SJSA1 (cell line): ENCODE measurements around the gene FBXO31. TPM values are rescaled to one million over a fixed set of nuclear protein-coding genes. Genes with fewer than 3 reads are reported as not detected.

Experiments used
- DNase-seq, 2 experiments: peaks; one replicate each; pipeline ENCODE4 v3.0.0-alpha.2; 2015 to 2020; ENCODE audit warnings: low spot score in 2 of 2, low read depth in 1 of 2
- H3K27ac ChIP-seq: fragments of 250-450 bp; sonication (Bioruptor Pico); 2 replicates; pipeline ENCODE4 v1.5.1; 2020; ENCODE audit warnings: mild to moderate bottlenecking, moderate library complexity
- H3K27me3 ChIP-seq: fragments of 250-450 bp; sonication (Bioruptor Pico); replicated peaks from 2 replicates; pipeline ENCODE4 v1.5.1; 2020; ENCODE audit warnings: mild to moderate bottlenecking, moderate library complexity
- H3K36me3 ChIP-seq: fragments of 250-450 bp; sonication (Bioruptor Pico); 2 replicates; pipeline ENCODE4 v1.5.1; 2020; ENCODE audit warnings: mild to moderate bottlenecking
- H3K4me1 ChIP-seq: fragments of 250-450 bp; sonication (Bioruptor Pico); replicated peaks from 2 replicates; pipeline ENCODE4 v1.6.1; 2021; ENCODE audit warnings: mild to moderate bottlenecking
- H3K4me3 ChIP-seq: fragments of 250-450 bp; sonication (Bioruptor Pico); 2 replicates; pipeline ENCODE4 v1.5.1; 2020; ENCODE audit warnings: mild to moderate bottlenecking
- H3K9me3 ChIP-seq: fragments of 250-450 bp; sonication (Bioruptor Pico); replicated peaks from 2 replicates; pipeline ENCODE4 v1.5.1; 2020; ENCODE audit warnings: mild to moderate bottlenecking
- total RNA-seq: library from RNA; depleted of rRNA; stranded (reverse); fragments of >200 nt; shearing (Covaris generic); gene quantifications from 2 replicates; pipeline ENCODE4 v1.2.3, GENCODE V29; 2014; rRNA removed

FBXO31 gene, protein sequence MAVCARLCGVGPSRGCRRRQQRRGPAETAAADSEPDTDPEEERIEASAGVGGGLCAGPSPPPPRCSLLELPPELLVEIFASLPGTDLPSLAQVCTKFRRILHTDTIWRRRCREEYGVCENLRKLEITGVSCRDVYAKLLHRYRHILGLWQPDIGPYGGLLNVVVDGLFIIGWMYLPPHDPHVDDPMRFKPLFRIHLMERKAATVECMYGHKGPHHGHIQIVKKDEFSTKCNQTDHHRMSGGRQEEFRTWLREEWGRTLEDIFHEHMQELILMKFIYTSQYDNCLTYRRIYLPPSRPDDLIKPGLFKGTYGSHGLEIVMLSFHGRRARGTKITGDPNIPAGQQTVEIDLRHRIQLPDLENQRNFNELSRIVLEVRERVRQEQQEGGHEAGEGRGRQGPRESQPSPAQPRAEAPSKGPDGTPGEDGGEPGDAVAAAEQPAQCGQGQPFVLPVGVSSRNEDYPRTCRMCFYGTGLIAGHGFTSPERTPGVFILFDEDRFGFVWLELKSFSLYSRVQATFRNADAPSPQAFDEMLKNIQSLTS
- total RNA-seq: 26.2 and 27.2 TPM in 2 replicates

DNA sequence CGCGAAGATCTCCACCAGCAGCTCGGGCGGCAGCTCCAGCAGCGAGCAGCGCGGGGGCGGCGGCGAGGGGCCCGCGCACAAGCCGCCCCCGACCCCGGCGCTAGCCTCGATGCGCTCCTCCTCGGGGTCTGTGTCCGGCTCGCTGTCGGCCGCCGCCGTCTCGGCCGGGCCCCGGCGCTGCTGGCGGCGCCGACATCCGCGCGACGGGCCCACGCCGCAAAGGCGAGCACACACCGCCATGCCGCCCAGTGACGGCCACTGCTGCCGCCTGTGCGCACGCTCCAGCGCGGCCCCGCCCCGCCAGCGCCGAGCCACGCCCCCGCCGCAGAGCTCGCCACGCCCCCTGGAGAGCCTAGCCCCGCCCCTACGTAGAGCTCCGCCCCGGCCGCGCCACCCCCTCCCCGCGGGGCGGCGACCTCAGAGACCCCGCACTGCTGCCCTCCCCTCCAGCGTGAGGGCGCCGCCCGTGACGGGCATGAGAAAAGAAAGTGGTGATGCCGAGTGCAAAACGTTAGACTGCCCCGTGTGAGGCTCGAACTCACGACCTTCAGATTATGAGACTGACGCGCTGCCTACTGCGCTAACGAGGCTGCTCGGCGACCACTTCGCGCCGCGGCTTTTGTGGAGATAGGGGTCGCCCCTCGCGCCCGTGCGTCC lies at the start of gene FBXO31:
FBXO31 (minus strand) TSS at position 272 of the 657 bp plus-strand sequence; CDS start at position 240, 32 bp downstream.
- no peaks in the 10 kb centered on the region for H3K27me3 ChIP-seq
- H3K27ac ChIP-seq: peak within 1 kb of the TSS; percentile 46
- peak; percentile 96 to 98 for DNase-seq
- H3K4me1 ChIP-seq: peaks cover 42% of the 10 kb centered on the region
- peaks cover 3% of the 10 kb centered on the region; the same call in 1 of the 2 replicates for H3K36me3 ChIP-seq
- H3K9me3 ChIP-seq: no peaks in the 10 kb centered on the region
- peak within 1 kb of the TSS; percentile 88 for H3K4me3 ChIP-seq

DNA sequence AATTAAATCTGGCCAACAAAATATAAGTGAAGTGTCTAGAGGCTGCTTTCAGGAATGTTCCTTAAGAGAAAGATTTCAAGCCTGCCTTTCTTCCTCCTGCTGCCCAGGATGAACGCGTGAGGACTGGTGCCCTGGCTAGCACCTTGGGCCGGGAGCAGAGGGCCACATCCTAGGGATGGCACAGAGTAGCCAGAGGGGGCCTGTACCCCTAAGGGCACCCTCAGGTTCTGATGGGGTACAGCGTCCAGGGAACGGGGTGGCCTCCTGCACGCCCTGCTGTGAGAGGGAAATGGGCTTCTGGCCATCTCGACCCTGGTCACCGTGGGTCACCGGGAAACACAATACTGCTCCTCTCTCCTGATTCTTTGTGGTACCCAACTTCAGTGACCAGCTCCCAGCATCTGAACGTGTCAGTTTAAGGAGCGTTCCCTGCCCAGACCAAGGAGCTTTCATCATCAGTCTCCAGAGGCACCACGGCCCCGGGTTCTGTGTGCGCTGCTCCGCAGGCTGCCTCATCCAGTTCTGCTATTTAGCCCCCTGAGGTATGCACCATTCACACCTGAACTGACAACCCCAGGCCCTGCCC lies 48.8 kb upstream of the FBXO31 start:
- Histone ChIP-seq H3K27ac (no peak overlapping the region), H3K4me1 (peaks cover 26% of the 10 kb centered on the region), H3K9me3 (no peaks in the 10 kb centered on the region), H3K27me3 (no peaks in the 10 kb centered on the region), H3K4me3 (no peak overlapping the region), H3K36me3 (peaks cover 29% of the 10 kb centered on the region)
- no peak for DNase-seq

DNA sequence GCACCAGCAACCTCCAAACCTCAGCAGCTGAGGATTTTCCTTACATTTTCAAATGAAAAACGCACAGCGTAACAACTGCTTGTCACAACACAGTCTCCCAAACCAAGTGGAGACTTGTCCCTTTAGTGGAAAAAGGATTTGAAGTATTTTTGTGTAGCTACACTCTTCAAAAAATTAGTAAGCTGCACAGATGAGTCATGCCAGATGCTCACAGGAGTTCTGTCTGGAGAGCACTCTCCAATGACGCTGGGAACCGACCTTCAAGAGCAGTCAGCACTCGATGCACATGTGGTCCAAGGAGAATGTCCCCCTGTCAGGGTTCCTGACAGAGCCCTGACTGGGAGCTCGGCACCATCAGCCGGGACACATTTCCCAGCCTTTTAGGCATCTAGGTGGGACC lies 48.4 kb upstream of the FBXO31 start:
- Histone ChIP-seq H3K27me3 (no peaks in the 10 kb centered on the region), H3K4me1 (peaks cover 29% of the 10 kb centered on the region), H3K36me3 (peaks cover 29% of the 10 kb centered on the region), H3K9me3 (no peaks in the 10 kb centered on the region), H3K4me3 (no peak overlapping the region), H3K27ac (no peak overlapping the region)
- peak in 1 of 2 experiments; percentile 33 for DNase-seq

DNA sequence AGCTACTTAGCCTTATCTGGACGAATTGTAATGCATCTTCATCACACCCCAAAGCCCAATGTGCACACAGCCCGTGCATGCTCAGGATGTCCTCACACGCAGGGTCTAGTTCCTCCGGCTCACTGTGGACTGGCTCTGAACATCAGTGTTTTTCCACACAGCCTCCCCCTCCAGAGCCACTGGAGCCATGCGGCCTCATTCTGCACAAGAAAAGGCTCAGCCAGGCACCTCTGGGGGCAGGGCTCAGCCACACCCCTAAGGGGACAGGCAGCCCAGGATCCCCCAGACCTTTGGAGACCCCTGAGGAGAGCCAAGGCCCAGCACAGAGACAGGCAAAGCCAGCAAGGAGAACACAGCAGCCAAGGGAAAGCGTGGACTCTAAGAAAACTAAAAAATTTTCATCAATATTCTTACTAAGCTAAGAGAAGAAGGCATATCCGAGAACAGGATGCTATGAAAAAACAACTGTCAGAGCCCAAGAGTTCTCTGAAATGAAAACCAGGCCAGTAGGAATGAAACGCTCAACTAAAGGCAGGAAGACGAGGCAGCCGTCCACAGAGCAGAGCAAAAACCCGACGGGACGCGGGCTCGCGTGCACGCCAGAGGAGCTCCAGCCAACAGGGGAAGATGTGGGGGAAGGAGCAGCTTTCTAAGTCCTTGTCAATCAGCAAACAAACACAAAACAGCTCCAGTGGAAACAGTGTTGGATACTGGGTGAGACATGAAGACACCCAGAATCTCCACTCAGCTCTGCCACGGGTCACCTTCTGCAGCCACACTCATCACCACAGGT lies 43.0 kb upstream of the FBXO31 start:
- Histone ChIP-seq H3K36me3 (peaks cover 39% of the 10 kb centered on the region), H3K4me3 (no peak overlapping the region), H3K27ac (no peak overlapping the region), H3K9me3 (no peaks in the 10 kb centered on the region), H3K4me1 (peaks cover 6% of the 10 kb centered on the region), H3K27me3 (no peaks in the 10 kb centered on the region)
- no peak for DNase-seq

DNA sequence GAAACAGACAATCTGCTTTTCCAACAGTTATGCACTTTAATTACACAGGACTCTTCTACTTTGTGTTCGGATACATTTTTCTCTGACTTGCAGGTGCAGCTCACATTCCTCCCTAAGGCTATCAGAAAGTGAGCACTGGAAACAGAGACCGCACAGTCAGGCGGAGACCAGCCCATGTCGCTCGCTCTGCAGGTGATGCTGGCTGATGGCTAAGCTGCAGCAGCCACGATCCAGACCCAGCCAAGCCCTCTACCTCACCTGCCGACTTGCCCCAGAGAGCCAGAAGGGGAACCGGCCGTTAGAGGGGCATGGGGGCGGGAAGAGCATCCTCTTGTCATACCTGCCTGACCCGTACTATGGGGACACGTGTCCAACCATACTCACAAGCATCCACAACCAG lies 42.4 kb upstream of the FBXO31 start:
- no peak overlapping the region for H3K4me3 ChIP-seq
- no peaks in the 10 kb centered on the region for H3K9me3 ChIP-seq
- DNase-seq: no peak
- peaks cover 43% of the 10 kb centered on the region for H3K36me3 ChIP-seq
- H3K27me3 ChIP-seq: no peaks in the 10 kb centered on the region
- no peak overlapping the region for H3K27ac ChIP-seq
- peaks cover 4% of the 10 kb centered on the region; the same call in 1 of the 2 replicates for H3K4me1 ChIP-seq

DNA sequence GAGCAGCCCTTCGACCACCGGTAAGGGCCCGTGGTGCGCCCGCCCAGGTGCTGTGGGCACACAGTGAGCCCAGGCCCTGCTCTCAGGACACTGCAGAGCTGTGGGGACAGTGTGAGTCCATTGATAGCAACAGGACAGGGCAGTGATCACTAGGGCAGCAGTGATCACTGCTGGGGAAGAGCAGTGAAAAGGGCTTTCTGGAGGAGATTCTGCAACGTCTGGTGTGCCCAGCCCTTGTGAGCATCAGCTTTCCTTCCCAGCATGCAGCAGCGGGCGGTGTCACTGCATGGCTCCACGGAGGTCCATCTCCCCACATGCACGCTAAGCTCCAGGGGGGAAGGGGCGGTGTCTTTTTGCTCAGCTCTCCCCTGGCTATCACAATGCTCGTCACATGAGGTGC lies 40.7 kb upstream of the FBXO31 start:
- Histone ChIP-seq H3K36me3 (peaks cover 53% of the 10 kb centered on the region), H3K27me3 (no peaks in the 10 kb centered on the region), H3K4me1 (peaks cover 4% of the 10 kb centered on the region; the same call in 1 of the 2 replicates), H3K9me3 (no peaks in the 10 kb centered on the region), H3K27ac (no peak overlapping the region), H3K4me3 (no peak overlapping the region)
- no peak for DNase-seq

DNA sequence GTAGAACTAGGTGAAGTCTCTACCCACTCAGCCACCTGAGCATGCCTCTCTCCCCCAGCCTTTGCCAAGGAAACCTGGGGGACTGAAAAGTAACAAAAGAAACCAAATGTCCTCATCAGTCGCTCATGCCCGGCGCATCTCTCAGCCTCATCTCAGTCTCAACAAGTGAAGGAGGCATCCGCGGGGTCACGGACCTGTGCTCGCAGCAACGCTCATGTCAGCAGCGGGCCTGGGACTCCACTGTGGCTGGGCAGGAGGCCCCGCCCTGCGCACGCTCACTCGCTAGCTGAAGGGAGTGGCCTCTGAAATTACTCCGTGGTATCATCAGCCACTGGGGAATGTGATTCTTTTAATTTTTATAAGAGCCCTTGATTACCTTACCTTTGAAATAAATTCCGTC lies 39.9 kb upstream of the FBXO31 start:
- no peaks in the 10 kb centered on the region for H3K27me3 ChIP-seq
- no peaks in the 10 kb centered on the region for H3K9me3 ChIP-seq
- peaks cover 56% of the 10 kb centered on the region for H3K36me3 ChIP-seq
- DNase-seq: no peak
- H3K4me1 ChIP-seq: peaks cover 4% of the 10 kb centered on the region; the same call in 1 of the 2 replicates
- no peak overlapping the region for H3K27ac ChIP-seq
- H3K4me3 ChIP-seq: no peak overlapping the region

DNA sequence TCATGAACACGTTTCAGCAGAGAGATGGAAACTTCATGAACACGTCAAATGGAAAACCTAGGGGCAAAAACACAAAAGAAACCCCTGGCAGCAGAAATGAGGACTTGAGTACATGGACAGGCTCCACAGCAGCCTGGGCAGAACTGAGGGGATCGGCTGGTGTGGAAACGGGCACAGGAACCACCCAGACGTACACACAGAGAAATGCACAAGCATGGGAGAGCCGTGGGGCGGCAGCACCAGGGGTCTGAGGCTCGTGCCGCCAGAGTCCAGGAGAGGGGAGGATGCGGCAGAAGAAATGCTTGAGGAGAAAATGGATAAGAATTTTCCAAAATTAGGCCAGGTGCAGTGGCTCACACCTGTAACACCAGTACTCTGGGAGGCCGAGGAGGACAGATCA lies 38.5 kb upstream of the FBXO31 start:
- no peaks in the 10 kb centered on the region for H3K27me3 ChIP-seq
- H3K4me1 ChIP-seq: peaks cover 2% of the 10 kb centered on the region; the same call in 1 of the 2 replicates
- no peaks in the 10 kb centered on the region for H3K9me3 ChIP-seq
- no peak for DNase-seq
- no peak overlapping the region for H3K27ac ChIP-seq
- peaks cover 65% of the 10 kb centered on the region for H3K36me3 ChIP-seq
- H3K4me3 ChIP-seq: no peak overlapping the region

DNA sequence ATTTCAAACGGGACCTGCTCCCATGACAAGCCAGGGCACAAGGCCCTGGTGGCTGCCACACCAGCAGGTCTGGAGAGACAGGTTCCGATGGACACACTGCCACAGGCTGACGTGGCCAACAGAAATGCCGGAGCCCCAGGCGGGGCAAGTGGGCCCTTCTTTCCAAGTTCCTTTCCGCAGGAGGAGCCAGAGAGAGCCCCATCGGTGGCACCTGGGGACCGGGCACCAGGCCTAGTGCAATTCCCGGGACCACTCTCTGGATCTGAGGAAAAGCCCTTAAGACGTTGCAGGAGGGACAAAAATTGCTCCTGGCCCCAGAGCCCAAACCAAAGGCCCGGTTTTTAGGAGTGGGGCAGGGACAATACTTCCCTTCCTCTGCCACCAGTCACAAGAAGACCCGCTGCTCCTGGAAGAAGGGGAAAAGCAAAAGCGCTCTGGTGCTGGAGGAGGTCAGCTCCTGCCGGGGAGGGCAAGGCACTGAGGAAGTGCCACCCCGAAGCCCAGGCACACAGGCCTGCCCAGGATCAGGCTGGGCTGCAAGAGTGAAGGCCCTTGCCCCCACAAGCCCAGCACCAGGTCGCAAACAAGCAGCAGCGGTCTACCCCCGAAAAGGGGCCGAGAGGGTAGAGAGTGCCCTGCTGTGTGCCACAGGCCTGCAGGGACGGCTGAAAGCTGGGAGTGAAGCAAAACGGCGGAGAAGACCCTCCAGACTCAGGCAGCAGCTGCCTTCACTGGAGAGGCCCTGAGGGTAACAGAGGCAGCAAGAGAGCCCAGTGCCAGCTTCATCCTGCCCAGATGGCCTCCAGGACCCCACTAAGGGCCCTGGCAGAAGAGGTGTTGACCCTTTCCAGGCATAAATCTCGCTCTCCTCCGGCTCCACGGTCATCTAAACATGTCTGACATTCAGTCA lies 37.7 kb upstream of the FBXO31 start:
- DNase-seq: no peak
- Histone ChIP-seq H3K4me3 (no peak overlapping the region), H3K27ac (no peak overlapping the region), H3K36me3 (peaks cover 73% of the 10 kb centered on the region), H3K4me1 (no peaks in the 10 kb centered on the region), H3K9me3 (no peaks in the 10 kb centered on the region), H3K27me3 (no peaks in the 10 kb centered on the region)

DNA sequence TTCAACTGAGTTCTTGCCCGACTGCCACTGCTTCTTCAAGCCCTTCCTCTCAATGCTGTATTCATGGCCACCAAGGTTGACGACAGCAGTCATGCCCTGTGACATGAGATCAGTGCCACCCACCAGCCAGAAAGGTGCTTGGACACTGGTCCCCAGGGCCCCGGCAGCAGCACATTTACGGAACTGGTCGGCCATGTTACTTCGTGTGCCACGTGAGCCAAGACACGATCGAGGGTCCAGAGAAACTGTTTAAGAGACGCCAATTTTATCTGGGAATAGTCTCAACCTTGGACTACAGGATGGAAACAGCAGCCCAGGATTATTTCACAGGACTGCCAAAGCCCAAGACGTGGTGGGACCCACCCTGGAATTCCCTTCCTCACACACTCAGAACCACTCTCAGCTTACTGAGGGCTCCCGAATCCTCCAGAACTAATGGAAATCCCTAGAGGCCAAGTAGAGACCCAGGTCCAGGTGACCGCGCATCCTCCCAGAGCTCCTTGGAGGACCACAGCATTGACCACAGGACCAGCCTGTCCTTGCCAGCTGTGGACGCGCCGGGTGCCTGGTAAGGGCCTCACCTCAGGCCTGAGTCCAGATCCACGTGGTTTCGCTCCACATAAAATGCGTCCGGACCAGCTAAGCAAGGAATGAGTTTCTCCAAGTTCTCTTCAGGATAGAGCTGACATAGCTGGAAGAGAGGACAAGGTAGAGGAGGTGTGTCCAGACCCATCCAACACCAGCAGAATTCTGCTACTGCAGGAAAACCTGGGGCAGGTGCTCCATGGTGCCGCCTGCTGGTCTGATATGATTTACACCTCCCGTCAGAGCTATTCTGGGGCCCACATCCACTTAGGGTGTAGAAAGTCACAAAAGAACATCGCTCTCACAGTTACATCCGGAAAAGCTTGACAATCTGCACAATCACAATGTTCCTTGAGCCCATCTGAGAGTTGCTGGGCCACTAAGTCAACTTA lies 36.7 kb upstream of the FBXO31 start:
- H3K36me3 ChIP-seq: peaks cover 77% of the 10 kb centered on the region
- no peaks in the 10 kb centered on the region for H3K4me1 ChIP-seq
- no peak overlapping the region for H3K4me3 ChIP-seq
- H3K27me3 ChIP-seq: no peaks in the 10 kb centered on the region
- H3K27ac ChIP-seq: no peak overlapping the region
- no peak for DNase-seq
- no peaks in the 10 kb centered on the region for H3K9me3 ChIP-seq

DNA sequence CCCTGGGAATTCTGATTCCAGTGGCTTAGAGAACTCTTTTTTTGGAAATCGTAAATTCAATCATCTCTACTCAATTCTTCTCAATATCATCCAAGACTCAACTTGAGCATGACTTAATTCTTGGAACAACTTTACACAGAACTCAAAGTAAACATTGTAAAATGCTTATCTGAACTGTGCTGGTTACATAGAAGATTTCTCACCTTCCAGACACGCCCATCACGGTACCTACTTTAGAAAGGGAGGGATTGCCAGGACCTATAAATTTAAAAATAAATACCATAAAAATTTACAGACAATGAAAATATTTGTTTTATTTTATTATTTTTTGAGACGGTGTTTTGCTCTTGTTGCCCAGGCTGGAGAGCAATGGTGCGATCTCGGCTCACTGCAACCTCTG lies 35.1 kb upstream of the FBXO31 start:
- H3K9me3 ChIP-seq: no peaks in the 10 kb centered on the region
- H3K27ac ChIP-seq: no peak overlapping the region
- no peaks in the 10 kb centered on the region for H3K4me1 ChIP-seq
- H3K36me3 ChIP-seq: peaks cover 81% of the 10 kb centered on the region
- no peak for DNase-seq
- no peak overlapping the region for H3K4me3 ChIP-seq
- no peaks in the 10 kb centered on the region for H3K27me3 ChIP-seq

DNA sequence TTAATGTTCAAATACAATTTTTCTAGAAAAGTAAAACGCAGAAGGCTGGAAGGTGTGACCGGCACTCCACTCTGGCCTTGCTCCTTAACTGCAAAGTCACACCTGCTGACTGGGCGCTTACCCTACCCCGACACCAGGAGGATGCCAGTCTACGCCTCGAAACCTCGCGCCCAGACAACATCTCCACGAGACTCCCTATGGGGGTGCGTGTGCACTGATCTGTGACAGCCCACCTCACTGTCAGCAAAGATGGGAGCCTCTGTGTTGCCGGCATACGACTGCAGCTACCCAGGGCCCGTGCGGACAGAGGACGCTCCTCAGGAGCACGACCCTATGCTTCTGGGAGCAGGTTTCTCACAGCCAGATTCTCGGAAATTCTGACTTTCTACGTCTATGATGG lies 34.6 kb upstream of the FBXO31 start:
- H3K9me3 ChIP-seq: no peaks in the 10 kb centered on the region

More for the DNA sequence above, 34.6 kb upstream of the FBXO31 start:
- H3K27me3 ChIP-seq: no peaks in the 10 kb centered on the region
- H3K36me3 ChIP-seq: peaks cover 78% of the 10 kb centered on the region
- H3K4me3 ChIP-seq: no peak overlapping the region
- H3K4me1 ChIP-seq: no peaks in the 10 kb centered on the region
- H3K27ac ChIP-seq: no peak overlapping the region
- no peak for DNase-seq
